GM23338 (cell line): ENCODE measurements around the gene DKK1. TPM values are rescaled to one million over a fixed set of nuclear protein-coding genes. Genes with fewer than 3 reads are reported as not detected.

ENCODE experiments used
- ATAC-seq: fragments of 200-7000 bp; cut with Tn5 transposase; 3 replicates; pipeline ENCODE4 v1.9.1; 2020
- DNase-seq: peaks from one replicate; pipeline ENCODE4 v3.0.0-alpha.2; 2015; ENCODE audit warnings: low spot score
- H2AFZ ChIP-seq: fragments of 200-600 bp; sonication (generic); 2 replicates; pipeline ENCODE4 v1.8.0; 2016; ENCODE audit warnings: antibody characterized with exemption, mild to moderate bottlenecking, moderate library complexity
- H3F3A ChIP-seq: fragments of 200-600 bp; sonication (generic); replicated peaks from 2 replicates; pipeline ENCODE4 v1.8.0; 2017; ENCODE audit warnings: antibody characterized with exemption, mixed run types, low read depth
- H3K27ac ChIP-seq: fragments of 200-600 bp; sonication (generic); 2 replicates; pipeline ENCODE4 v1.6.1; 2016; ENCODE audit warnings: low read depth
- H3K27me3 ChIP-seq: fragments of 200-600 bp; sonication (generic); 2 replicates; pipeline ENCODE4 v1.8.0; 2016; ENCODE audit warnings: mild to moderate bottlenecking, mixed run types, moderate library complexity; ENCODE audit not compliant: insufficient read depth
- H3K36me3 ChIP-seq: fragments of 200-600 bp; sonication (generic); 2 replicates; pipeline ENCODE4 v1.8.0; 2016; ENCODE audit warnings: mild to moderate bottlenecking; ENCODE audit not compliant: insufficient read depth
- H3K4me1 ChIP-seq: fragments of 200-600 bp; sonication (generic); 2 replicates; pipeline ENCODE4 v1.8.0; 2016; ENCODE audit warnings: mild to moderate bottlenecking, moderate library complexity; ENCODE audit not compliant: insufficient read depth
- H3K4me2 ChIP-seq: fragments of 200-600 bp; sonication (generic); 2 replicates; pipeline ENCODE4 v1.7.1; 2017; ENCODE audit warnings: mixed run types
- H3K4me3 ChIP-seq: fragments of 200-600 bp; sonication (generic); 2 replicates; pipeline ENCODE4 v1.6.1; 2016; ENCODE audit warnings: mixed run types
- H3K79me2 ChIP-seq: fragments of 200-600 bp; sonication (generic); replicated peaks from 2 replicates; pipeline ENCODE4 v1.8.0; 2017; ENCODE audit warnings: mild to moderate bottlenecking; ENCODE audit not compliant: insufficient read depth
- H3K9me2 ChIP-seq: fragments of 200-600 bp; sonication (generic); 2 replicates; pipeline ENCODE4 v1.8.0; 2017; ENCODE audit not compliant: insufficient read depth
- H4K20me1 ChIP-seq: fragments of 200-600 bp; sonication (generic); replicated peaks from 2 replicates; pipeline ENCODE4 v1.8.0; 2017; ENCODE audit warnings: mild to moderate bottlenecking; ENCODE audit not compliant: insufficient read depth
- H3K27ac Mint-ChIP-seq: 2 replicates; pipeline ENCODE4 v1.8.0; 2020; ENCODE audit warnings: inconsistent platforms, mild to moderate bottlenecking, moderate library complexity, mixed read lengths
- H3K27me3 Mint-ChIP-seq: 3 replicates; pipeline ENCODE4 v1.8.0; 2022; ENCODE audit warnings: low read depth, mild to moderate bottlenecking, moderate library complexity, mixed read lengths, inconsistent platforms; ENCODE audit not compliant: insufficient read depth, poor library complexity
- H3K36me3 Mint-ChIP-seq: 3 replicates; pipeline ENCODE4 v1.8.0; 2021; ENCODE audit warnings: low read depth, mild to moderate bottlenecking, inconsistent platforms, moderate library complexity, mixed read lengths
- H3K4me1 Mint-ChIP-seq: 3 replicates; pipeline ENCODE4 v1.8.0; 2020; ENCODE audit warnings: mild to moderate bottlenecking, inconsistent platforms, mixed read lengths
- H3K4me3 Mint-ChIP-seq: 3 replicates; pipeline ENCODE4 v1.8.0; 2021; ENCODE audit warnings: moderate library complexity, mild to moderate bottlenecking, inconsistent platforms, mixed read lengths
- H3K9me3 Mint-ChIP-seq: 3 replicates; pipeline ENCODE4 v1.8.0; 2020; ENCODE audit warnings: moderate library complexity, mild to moderate bottlenecking, inconsistent platforms, mixed read lengths
- CREB1 ChIP-seq: fragments of 250-450 bp; sonication (Bioruptor Pico); IDR thresholded peaks from 2 replicates; pipeline ENCODE4 v1.5.0; 2020; ENCODE audit warnings: low read depth, mild to moderate bottlenecking, moderate library complexity
- CTCF ChIP-seq, 2 experiments: fragments of 200-600 bp in 1 of 2; sonication (generic) in 1 of 2; conservative IDR thresholded peaks; 2 replicates each; pipeline versions ENCODE4 v1.5.1 to v1.6.1; 2016 to 2017; ENCODE audit warnings: antibody characterized with exemption in 2 of 2, low read depth in 2 of 2, mild to moderate bottlenecking in 2 of 2, moderate library complexity in 1 of 2
- ETS1 ChIP-seq: IDR thresholded peaks from 2 replicates; pipeline ENCODE4 v1.6.1; 2016; ENCODE audit warnings: antibody characterized with exemption
- EZH2 ChIP-seq: fragments of 200-600 bp; sonication (generic); IDR thresholded peaks from one replicate; pipeline ENCODE4 v1.8.0; 2017; ENCODE audit warnings: antibody characterized with exemption, mild to moderate bottlenecking, low read depth; ENCODE audit not compliant: unreplicated experiment
- EZH2phosphoT487 ChIP-seq: fragments of 200-600 bp; sonication (generic); IDR thresholded peaks from one replicate; pipeline ENCODE4 v1.8.1; 2018; ENCODE audit warnings: antibody characterized with exemption; ENCODE audit not compliant: unreplicated experiment
- JUNB ChIP-seq: IDR thresholded peaks from one replicate; pipeline ENCODE4 v1.6.1; 2016; ENCODE audit warnings: antibody characterized with exemption; ENCODE audit not compliant: unreplicated experiment
- NANOG ChIP-seq: IDR thresholded peaks from 2 replicates; pipeline ENCODE4 v1.6.1; 2016; ENCODE audit warnings: antibody characterized with exemption, borderline replicate concordance
- POLR2AphosphoS5 ChIP-seq: IDR thresholded peaks from 2 replicates; pipeline ENCODE4 v1.6.1; 2016; ENCODE audit warnings: antibody characterized with exemption, low read depth
- REST ChIP-seq: IDR thresholded peaks from one replicate; pipeline ENCODE4 v1.6.1; 2018; ENCODE audit warnings: antibody characterized with exemption; ENCODE audit not compliant: unreplicated experiment
- STAT1 ChIP-seq: IDR thresholded peaks from one replicate; pipeline ENCODE4 v1.6.1; 2016; ENCODE audit warnings: antibody characterized with exemption; ENCODE audit not compliant: unreplicated experiment
- ZNF114 ChIP-seq: fragments of 250-450 bp; sonication (Bioruptor Pico); IDR thresholded peaks from 2 replicates; pipeline ENCODE4 v1.5.0; 2020; ENCODE audit warnings: mild to moderate bottlenecking, moderate library complexity
- ZNF331 ChIP-seq: fragments of 250-450 bp; sonication (Bioruptor Pico); IDR thresholded peaks from 2 replicates; pipeline ENCODE4 v1.5.0; 2020; ENCODE audit warnings: low read depth, mild to moderate bottlenecking, moderate library complexity
- ZNF462 ChIP-seq: fragments of 250-450 bp; sonication (Bioruptor Pico); IDR thresholded peaks from 2 replicates; pipeline ENCODE4 v1.5.0; 2020; ENCODE audit warnings: mild to moderate bottlenecking, moderate library complexity
- polyA plus RNA-seq: library from polyadenylated mRNA; unstranded; fragments of >200 nt; fragmentation: Nextera tagmentation; extraction: Ambion mirVana; gene quantifications from 2 replicates; pipeline ENCODE4 v1.2.1, GENCODE V29; 2016
- total RNA-seq: library from RNA; depleted of rRNA; stranded (reverse); fragments of >200 nt; shearing (Covaris generic); gene quantifications from 2 replicates; pipeline ENCODE4 v1.2.3, GENCODE V29; 2014

The DKK1 gene
- total and polyA plus RNA-seq, 2 experiments from 2014 or later, result 0.45 TPM; not detected in 1

GRCh38 chr10:52318822-52319464 lies 4.9 kb downstream of the DKK1 start:
- ATAC-seq, result no peak

More at GRCh38 chr10:52318822-52319464, 4.9 kb downstream of the DKK1 start:
- no peak overlapping the region for H3K4me3 Mint-ChIP-seq
- peaks cover 27% of the 10 kb centered on the region for H3K27me3 Mint-ChIP-seq
- Histone ChIP-seq H3F3A (no peaks in the 10 kb centered on the region), H3K4me3 (no peak overlapping the region), H3K9me2 (no peaks in the 10 kb centered on the region), H3K4me2 (no peak overlapping the region), H3K27ac (no peak overlapping the region), H3K79me2 (no peaks in the 10 kb centered on the region), H3K4me1 (no peaks in the 10 kb centered on the region), H3K27me3 (peaks cover 42% of the 10 kb centered on the region), H3K36me3 (no peaks in the 10 kb centered on the region), H4K20me1 (0 out of 2 replicates have a peak, but pooled peaks cover 4% of the 10 kb centered on the region), H2AFZ (no peak overlapping the region)
- TF ChIP-seq POLR2AphosphoS5, result no peak
- no peak for TF ChIP-seq EZH2phosphoT487
- TF ChIP-seq ETS1, result no peak
- TF ChIP-seq CTCF (conservative IDR thresholded peaks at IDR 0.05; ENCODE audit: low read depth in 2 of 2), result no peak
- no peak for TF ChIP-seq JUNB
- no peak for TF ChIP-seq EZH2
- TF ChIP-seq ZNF331 (CRISPR knock-in tag), result no peak
- no peak for TF ChIP-seq CREB1 (CRISPR knock-in tag)
- no peak for TF ChIP-seq ZNF114 (CRISPR knock-in tag)
- no peak for TF ChIP-seq ZNF462 (CRISPR knock-in tag)
- TF ChIP-seq NANOG, result no peak
- no peak for TF ChIP-seq STAT1
- no peak for TF ChIP-seq REST
- no peak overlapping the region for H3K27ac Mint-ChIP-seq
- peaks cover 5% of the 10 kb centered on the region; the same call in 2 of the 3 replicates for H3K4me1 Mint-ChIP-seq
- no peaks in the 10 kb centered on the region for H3K36me3 Mint-ChIP-seq
- no peaks in the 10 kb centered on the region for H3K9me3 Mint-ChIP-seq
- DNase-seq, result no peak
